Skeletal muscle tissue (tissue), 4 donors: ENCODE measurements around the gene BAIAP2L1. TPM values are rescaled to one million over a fixed set of nuclear protein-coding genes. Genes with fewer than 3 reads are reported as not detected.

Experiments used
- H3K27ac ChIP-seq: one replicate; pipeline ENCODE4 v1.7.0; 2013; ENCODE audit warnings: mild to moderate bottlenecking, low read depth, low read length, inconsistent platforms
- H3K27me3 ChIP-seq, 3 donors: one replicate each; pipeline ENCODE4 v1.7.0; 2013; ENCODE audit warnings: low read length in 3 of 3; ENCODE audit not compliant: control insufficient read depth in 3 of 3, insufficient read depth in 3 of 3
- H3K36me3 ChIP-seq, 3 donors: one replicate each; pipeline ENCODE4 v1.7.0; 2013; ENCODE audit warnings: low read length in 3 of 3; ENCODE audit not compliant: control insufficient read depth in 3 of 3, insufficient read depth in 3 of 3
- H3K4me1 ChIP-seq, 3 donors: one replicate each; pipeline ENCODE4 v1.7.0; 2013; ENCODE audit warnings: low read length in 3 of 3, mild to moderate bottlenecking in 3 of 3; ENCODE audit not compliant: control insufficient read depth in 3 of 3, insufficient read depth in 3 of 3
- H3K4me3 ChIP-seq, 3 donors: one replicate each; pipeline ENCODE4 v1.7.0; 2013; ENCODE audit warnings: low read length in 3 of 3
- H3K9ac ChIP-seq, 3 donors: one replicate each; pipeline ENCODE4 v1.7.0; 2013; ENCODE audit warnings: low read length in 3 of 3, mild to moderate bottlenecking in 3 of 3, moderate library complexity in 2 of 3, low read depth in 1 of 3
- H3K9me3 ChIP-seq, 3 donors: one replicate each; pipeline ENCODE4 v1.7.0; 2013; ENCODE audit warnings: low read length in 3 of 3; ENCODE audit not compliant: control insufficient read depth in 3 of 3
- total RNA-seq: library from RNA; depleted of rRNA; stranded (reverse); fragments of >200 nt; gene quantifications from one replicate; pipeline ENCODE4 v1.2.3, GENCODE V29; 2014
- donor health status: Osteomylitis.

The BAIAP2L1 gene
- total RNA-seq, 1 donor from 2014 or later = 1.6 TPM

DNA sequence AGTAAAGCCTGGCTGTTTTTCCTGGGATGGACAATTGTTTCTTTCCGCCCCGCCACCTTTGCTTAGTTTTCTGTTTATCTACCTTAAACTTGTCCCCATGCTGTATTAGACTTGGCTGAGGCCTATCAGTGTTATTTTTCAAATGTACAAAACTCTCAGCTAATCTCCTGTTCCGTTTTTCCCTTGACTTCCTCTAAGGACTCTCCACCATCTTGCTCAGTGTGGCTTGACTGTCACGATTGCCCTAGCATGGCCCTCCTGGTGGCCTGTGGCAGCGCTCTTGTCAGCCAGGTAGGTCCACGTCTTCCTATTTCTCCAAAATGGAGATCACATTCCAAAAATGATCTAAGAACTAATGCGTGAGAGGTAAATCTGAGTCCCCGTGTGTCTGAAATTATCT, 36.7 kb downstream of the BAIAP2L1 start:
- Histone ChIP-seq H3K27me3 (no peaks in the 10 kb centered on the region), H3K9ac (no peak overlapping the region), H3K4me3 (no peak overlapping the region), H3K9me3 (no peaks in the 10 kb centered on the region), H3K4me1 (peaks cover 0 to 3% (median 0%) of the 10 kb centered on the region in 3 donors), H3K27ac (no peak overlapping the region), H3K36me3 (no peaks in the 10 kb centered on the region)

- Histone ChIP-seq H3K27ac (no peak overlapping the region), H3K9me3 (no peaks in the 10 kb centered on the region), H3K4me3 (no peak overlapping the region), H3K9ac (no peak overlapping the region), H3K27me3 (no peaks in the 10 kb centered on the region), H3K36me3 (no peaks in the 10 kb centered on the region), H3K4me1 (peaks cover 0 to 3% (median 0%) of the 10 kb centered on the region in 3 donors)
These were observed 38.4 kb downstream of the BAIAP2L1 start for GRCh38 chr7:98362517-98362916.

DNA sequence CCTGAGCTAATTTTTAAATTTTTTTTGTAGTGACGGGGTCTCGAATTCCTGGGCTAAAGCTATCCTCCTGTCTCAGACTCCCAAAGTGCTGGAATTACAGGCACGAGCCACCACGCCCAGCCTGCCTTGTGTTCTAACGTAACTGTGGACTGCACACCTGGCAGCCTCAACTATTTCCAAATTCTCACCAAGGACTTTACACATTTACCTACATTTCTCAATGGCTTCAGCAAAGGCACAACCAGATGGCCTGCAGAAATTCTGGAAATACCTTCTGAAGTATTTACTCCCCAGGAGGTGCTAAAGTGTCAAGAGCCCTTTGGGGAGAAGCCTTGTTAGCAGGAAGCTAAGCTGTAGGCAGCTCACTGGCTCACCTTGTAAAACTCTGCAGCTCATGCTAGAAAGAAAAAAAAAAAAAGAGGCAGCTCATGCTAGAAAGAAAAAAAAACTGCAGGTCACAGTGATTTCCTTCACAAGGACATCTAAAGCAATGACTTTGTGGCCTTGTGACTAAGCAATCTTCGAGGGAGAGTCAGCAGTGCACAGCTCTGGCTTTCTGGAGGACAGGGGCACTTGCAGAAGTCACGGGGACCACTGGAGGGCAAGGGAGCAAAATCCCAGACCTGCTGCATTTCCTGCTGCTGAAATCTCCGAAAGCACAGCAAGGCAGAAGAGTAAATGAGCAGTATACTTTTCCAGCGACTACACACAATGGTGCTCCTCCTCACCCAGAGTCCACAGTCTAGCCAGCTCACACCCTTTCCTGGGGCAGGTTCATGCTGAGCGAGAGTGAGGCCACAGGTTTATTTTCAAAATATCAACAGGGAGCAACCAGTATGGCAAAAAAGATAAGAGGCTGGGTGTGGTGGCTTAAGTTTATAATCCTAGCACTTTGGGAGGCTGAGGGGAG, 40.4 kb downstream of the BAIAP2L1 start:
- no peak overlapping the region for H3K27ac ChIP-seq

GRCh38 chr7:98359395-98359794, 41.5 kb downstream of the BAIAP2L1 start:
- Histone ChIP-seq H3K9me3 (no peaks in the 10 kb centered on the region), H3K9ac (no peak overlapping the region), H3K27me3 (no peaks in the 10 kb centered on the region), H3K4me1 (peaks cover 0 to 2% (median 0%) of the 10 kb centered on the region in 3 donors), H3K4me3 (no peak overlapping the region), H3K36me3 (no peaks in the 10 kb centered on the region), H3K27ac (no peak overlapping the region)

More for the DNA sequence above, 40.4 kb downstream of the BAIAP2L1 start:
- H3K4me1 ChIP-seq = no peaks in the 10 kb centered on the region
- H3K9me3 ChIP-seq = no peaks in the 10 kb centered on the region
- no peak overlapping the region for H3K4me3 ChIP-seq
- no peaks in the 10 kb centered on the region for H3K27me3 ChIP-seq
- no peaks in the 10 kb centered on the region for H3K36me3 ChIP-seq
- no peak overlapping the region for H3K9ac ChIP-seq

GRCh38 chr7:98358706-98359105, 42.2 kb downstream of the BAIAP2L1 start:
- no peak overlapping the region for H3K27ac ChIP-seq
- H3K36me3 ChIP-seq = no peaks in the 10 kb centered on the region
- H3K27me3 ChIP-seq = no peaks in the 10 kb centered on the region
- H3K4me1 ChIP-seq = peaks cover 0 to 3% (median 0%) of the 10 kb centered on the region in 3 donors
- no peak overlapping the region for H3K4me3 ChIP-seq
- no peaks in the 10 kb centered on the region for H3K9me3 ChIP-seq
- H3K9ac ChIP-seq = no peak overlapping the region

DNA sequence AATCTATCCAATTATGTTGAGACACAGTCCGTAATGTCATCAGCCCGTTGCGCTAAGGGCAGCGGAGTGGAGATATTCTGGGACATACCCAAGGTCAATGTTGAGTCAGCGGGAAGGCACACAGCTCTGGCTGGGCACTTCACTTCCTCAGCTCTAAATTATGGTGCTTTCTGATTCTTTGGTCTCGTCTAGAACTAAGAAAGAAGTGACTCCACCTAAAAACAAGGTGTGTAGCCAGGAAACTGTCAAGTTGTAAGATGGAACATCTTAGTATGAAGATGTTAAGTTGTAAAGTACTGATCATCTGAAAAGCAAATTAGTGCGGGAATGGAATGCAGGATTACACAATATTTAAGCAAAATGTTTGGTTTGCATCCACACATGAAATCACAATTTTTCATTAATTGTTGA, 43.1 kb downstream of the BAIAP2L1 start:
- Histone ChIP-seq H3K4me1 (peaks cover 0 to 3% (median 0%) of the 10 kb centered on the region in 3 donors), H3K27me3 (no peaks in the 10 kb centered on the region), H3K4me3 (no peak overlapping the region), H3K9me3 (no peaks in the 10 kb centered on the region), H3K9ac (no peak overlapping the region), H3K27ac (no peak overlapping the region), H3K36me3 (no peaks in the 10 kb centered on the region)

DNA sequence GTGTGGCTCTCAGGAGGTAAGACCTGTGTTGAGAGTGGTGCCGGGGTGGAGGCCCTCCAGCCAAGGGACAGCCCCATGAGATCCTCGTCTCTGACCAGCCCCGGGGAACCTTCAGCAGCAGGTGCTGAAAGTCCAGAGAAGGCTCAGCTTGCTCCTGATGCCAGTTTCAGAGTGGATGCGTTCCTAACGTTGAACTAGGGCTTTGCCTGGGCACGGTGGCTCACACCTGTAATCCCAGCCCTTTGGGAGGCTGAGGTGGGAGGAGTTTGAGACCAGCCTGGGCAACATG, 45.7 kb downstream of the BAIAP2L1 start:
- H3K27me3 ChIP-seq = no peaks in the 10 kb centered on the region
- no peak overlapping the region for H3K4me3 ChIP-seq
- H3K9me3 ChIP-seq = peaks cover 0 to 4% (median 0%) of the 10 kb centered on the region in 3 donors
- peaks cover 0 to 3% (median 0%) of the 10 kb centered on the region in 3 donors for H3K4me1 ChIP-seq
- H3K27ac ChIP-seq = no peak overlapping the region
- H3K9ac ChIP-seq = no peak overlapping the region
- no peaks in the 10 kb centered on the region for H3K36me3 ChIP-seq

DNA sequence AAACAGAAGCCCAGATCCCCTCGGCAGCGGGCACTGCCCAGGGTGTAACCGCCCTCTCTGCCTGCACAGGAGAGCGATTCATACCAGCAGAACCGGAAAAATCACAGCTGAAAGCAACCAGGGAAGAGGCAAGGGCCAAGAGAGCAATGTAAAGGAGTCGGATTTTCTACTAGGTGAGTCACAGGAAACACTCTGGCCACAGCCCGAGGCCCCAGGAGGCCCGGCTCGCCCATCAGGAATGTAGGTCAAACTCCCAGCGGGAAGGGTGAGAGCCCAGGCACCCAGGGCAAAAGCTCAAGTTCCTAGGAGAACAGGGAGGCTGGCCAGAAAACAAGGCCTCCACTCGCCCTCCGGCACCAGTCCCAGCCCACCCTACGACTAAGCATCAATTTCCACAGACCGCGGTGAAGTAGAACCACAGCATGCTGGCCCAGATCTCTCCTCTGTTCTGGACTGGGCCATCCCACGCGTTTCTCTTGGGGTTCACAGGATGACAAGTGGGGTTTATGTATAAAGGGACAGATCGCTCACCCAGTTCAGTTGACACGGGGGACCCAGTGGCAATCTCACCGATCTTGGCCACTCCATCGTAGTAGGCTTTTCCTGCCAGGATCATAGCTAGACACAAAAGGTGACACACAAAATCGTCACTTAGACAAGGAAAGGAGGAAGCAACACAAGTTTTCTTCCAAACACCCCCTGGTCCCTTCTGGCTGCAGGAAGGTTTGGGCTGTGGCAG, 46.2 kb downstream of the BAIAP2L1 start:
- no peak overlapping the region for H3K27ac ChIP-seq
- no peaks in the 10 kb centered on the region for H3K36me3 ChIP-seq
- H3K9me3 ChIP-seq = peaks cover 0 to 4% (median 0%) of the 10 kb centered on the region in 3 donors
- no peak overlapping the region for H3K9ac ChIP-seq
- H3K4me1 ChIP-seq = peaks cover 0 to 3% (median 0%) of the 10 kb centered on the region in 3 donors
- no peak overlapping the region for H3K4me3 ChIP-seq
- no peaks in the 10 kb centered on the region for H3K27me3 ChIP-seq

DNA sequence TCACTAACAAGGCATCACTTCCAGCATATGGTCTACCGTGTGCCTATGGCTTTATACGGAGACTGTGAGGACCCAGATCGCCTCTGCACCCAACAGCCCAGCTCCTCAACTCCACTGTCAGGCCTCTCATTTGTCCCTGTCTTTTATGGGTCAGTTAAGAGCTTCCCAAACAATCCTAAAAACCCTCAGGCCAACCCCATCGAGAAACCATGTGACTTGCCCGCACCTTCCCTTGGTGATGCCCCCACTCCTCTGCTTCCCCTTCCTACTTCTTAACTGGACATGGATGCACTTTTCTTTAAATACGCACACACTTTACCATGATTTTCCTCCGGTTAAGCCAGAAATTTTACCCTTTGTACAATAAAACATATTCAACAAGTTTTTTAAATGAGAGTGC, 46.8 kb downstream of the BAIAP2L1 start:
- Histone ChIP-seq H3K4me1 (peaks cover 0 to 3% (median 0%) of the 10 kb centered on the region in 3 donors), H3K36me3 (no peaks in the 10 kb centered on the region), H3K4me3 (no peak overlapping the region), H3K9ac (no peak overlapping the region), H3K27ac (no peak overlapping the region), H3K9me3 (peaks cover 0 to 4% (median 0%) of the 10 kb centered on the region in 3 donors), H3K27me3 (no peaks in the 10 kb centered on the region)

GRCh38 chr7:98352621-98353020, 48.3 kb downstream of the BAIAP2L1 start:
- H3K27ac ChIP-seq = no peak overlapping the region
- no peaks in the 10 kb centered on the region for H3K27me3 ChIP-seq
- peaks cover 0 to 4% (median 0%) of the 10 kb centered on the region in 3 donors for H3K9me3 ChIP-seq
- H3K9ac ChIP-seq = no peak overlapping the region
- no peaks in the 10 kb centered on the region for H3K36me3 ChIP-seq
- H3K4me3 ChIP-seq = no peak overlapping the region
- peaks cover 0 to 3% (median 0%) of the 10 kb centered on the region in 3 donors for H3K4me1 ChIP-seq
